Measurements from ENCODE around the gene PAQR4.

- TF ChIP-seq CTCF (IDR thresholded peaks at IDR 0.05): no peak
- TF ChIP-seq, protein P1, sequence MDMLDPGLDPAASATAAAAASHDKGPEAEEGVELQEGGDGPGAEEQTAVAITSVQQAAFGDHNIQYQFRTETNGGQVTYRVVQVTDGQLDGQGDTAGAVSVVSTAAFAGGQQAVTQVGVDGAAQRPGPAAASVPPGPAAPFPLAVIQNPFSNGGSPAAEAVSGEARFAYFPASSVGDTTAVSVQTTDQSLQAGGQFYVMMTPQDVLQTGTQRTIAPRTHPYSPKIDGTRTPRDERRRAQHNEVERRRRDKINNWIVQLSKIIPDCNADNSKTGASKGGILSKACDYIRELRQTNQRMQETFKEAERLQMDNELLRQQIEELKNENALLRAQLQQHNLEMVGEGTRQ (IDR thresholded peaks at IDR 0.05): no peak
- no peak for TF ChIP-seq CEBPB (IDR thresholded peaks at IDR 0.05)
- TF ChIP-seq MAX (IDR thresholded peaks at IDR 0.05): no peak
- TF ChIP-seq CHD2 (IDR thresholded peaks at IDR 0.05; ENCODE audit: low read length, partially characterized antibody): no peak
- TF ChIP-seq POLR2A (IDR thresholded peaks at IDR 0.05; ENCODE audit: low read length): no peak
- TF ChIP-seq MYC (IDR thresholded peaks at IDR 0.05; ENCODE audit: borderline replicate concordance, low read length): no peak
- TF ChIP-seq FOSL2 (IDR thresholded peaks at IDR 0.05): no peak
- TF ChIP-seq FOSL2 (CRISPR knock-in tag; IDR thresholded peaks at IDR 0.05): no peak
- TF ChIP-seq REST (IDR thresholded peaks at IDR 0.05): no peak
- TF ChIP-seq HDAC2 (IDR thresholded peaks at IDR 0.05): no peak
- TF ChIP-seq ZNF302 (CRISPR knock-in tag; IDR thresholded peaks at IDR 0.05): no peak
Measured at GRCh38 chr16:2942045-2942444, 27.1 kb upstream of the PAQR4 start.
